ENCODE results near the gene MIGA2.

The MIGA2 gene

GRCh38 chr9:129038109-129038852, 1.9 kb downstream of the MIGA2 start:
- DNase-seq = peak in 4 of 14 donors; percentile 9 to 24 (median 21)

- DNase-seq = no peak
Observed at GRCh38 chr9:129040113-129040643, 3.8 kb downstream of the MIGA2 start.

- no peak for DNase-seq
Observed at GRCh38 chr9:129042016-129042415, 5.6 kb downstream of the MIGA2 start.

GRCh38 chr9:129052592-129052991, 16.2 kb downstream of the MIGA2 start:
- peak in 1 of 14 donors; percentile 46 for DNase-seq

- DNase-seq = no peak
Observed at GRCh38 chr9:129053020-129053419, 16.6 kb downstream of the MIGA2 start.

- no peak for DNase-seq
Observed at GRCh38 chr9:129054163-129054851, 17.9 kb downstream of the MIGA2 start.

- no peak for DNase-seq
Observed at GRCh38 chr9:129058965-129059795, 22.8 kb downstream of the MIGA2 start.

GRCh38 chr9:129059796-129060785, 23.7 kb downstream of the MIGA2 start:
- DNase-seq = no peak

- DNase-seq = no peak
Observed at GRCh38 chr9:129060991-129061390, 24.6 kb downstream of the MIGA2 start.

GRCh38 chr9:129063061-129063460, 26.6 kb downstream of the MIGA2 start:
- DNase-seq = no peak

- DNase-seq = no peak
Observed at GRCh38 chr9:129064499-129064908, 28.1 kb downstream of the MIGA2 start.

- no peak for DNase-seq
Observed at GRCh38 chr9:129068110-129068509, 31.7 kb downstream of the MIGA2 start.

GRCh38 chr9:129068990-129069861, 32.8 kb downstream of the MIGA2 start:
- peak in 10 of 14 donors; percentile 4 to 64 (median 40) for DNase-seq

GRCh38 chr9:129069862-129070641, 33.6 kb downstream of the MIGA2 start:
- DNase-seq = peak in 1 of 14 donors; percentile 23

- DNase-seq = no peak
Observed at GRCh38 chr9:129070696-129071525, 34.5 kb downstream of the MIGA2 start.

GRCh38 chr9:129071526-129072126, 35.2 kb downstream of the MIGA2 start:
- peak in 1 of 14 donors; percentile 7 for DNase-seq

GRCh38 chr9:129072171-129072570, 35.7 kb downstream of the MIGA2 start:
- DNase-seq = no peak

- DNase-seq = no peak
Observed at GRCh38 chr9:129073404-129073803, 37.0 kb downstream of the MIGA2 start.
